Glomerular endothelial cell (primary cell): ENCODE measurements around the gene CYP11A1. TPM values are rescaled to one million over a fixed set of nuclear protein-coding genes. Genes with fewer than 3 reads are reported as not detected.

Experiments
- DNase-seq: peaks from one replicate; pipeline ENCODE4 v3.0.0-alpha.2; 2011; ENCODE audit warnings: low read depth, low spot score; ENCODE audit errors: extremely low read depth
- total RNA-seq: library from RNA; depleted of rRNA; stranded (reverse); fragments of >200 nt; gene quantifications from 2 replicates; pipeline ENCODE4 v1.2.3, GENCODE V29; 2015

Gene CYP11A1
- total RNA-seq, 1 donor from 2014 or later = not detected

- no peak for DNase-seq
These were observed 39.0 kb downstream of the CYP11A1 start for GRCh38 chr15:74328331-74329056.

GRCh38 chr15:74327756-74328155 is 39.7 kb downstream of the CYP11A1 start:
- DNase-seq = no peak

- DNase-seq = no peak
These were observed 40.7 kb downstream of the CYP11A1 start for GRCh38 chr15:74326746-74327145.

GRCh38 chr15:74324714-74325113 is 42.7 kb downstream of the CYP11A1 start:
- DNase-seq = no peak

GRCh38 chr15:74322558-74323180 is 44.8 kb downstream of the CYP11A1 start:
- no peak for DNase-seq

GRCh38 chr15:74320352-74321247 is 46.8 kb downstream of the CYP11A1 start:
- DNase-seq = no peak

- no peak for DNase-seq
These were observed 47.7 kb downstream of the CYP11A1 start for GRCh38 chr15:74319596-74320351.

GRCh38 chr15:74319138-74319460 is 48.3 kb downstream of the CYP11A1 start:
- no peak for DNase-seq

- no peak for DNase-seq
These were observed 48.9 kb downstream of the CYP11A1 start for GRCh38 chr15:74318376-74319137.

- DNase-seq = no peak
These were observed 49.5 kb downstream of the CYP11A1 start for GRCh38 chr15:74317820-74318375.

- no peak for DNase-seq
These were observed 51.3 kb downstream of the CYP11A1 start for GRCh38 chr15:74316141-74316540.

- DNase-seq = no peak
These were observed 51.8 kb downstream of the CYP11A1 start for GRCh38 chr15:74315626-74316025.

- DNase-seq = no peak
These were observed 52.5 kb downstream of the CYP11A1 start for GRCh38 chr15:74314795-74315438.

GRCh38 chr15:74313889-74314288 is 53.6 kb downstream of the CYP11A1 start:
- DNase-seq = no peak

GRCh38 chr15:74312445-74313007 is 54.9 kb downstream of the CYP11A1 start:
- no peak for DNase-seq

GRCh38 chr15:74311734-74312444 is 55.6 kb downstream of the CYP11A1 start:
- DNase-seq = no peak

- DNase-seq = no peak
These were observed 59.3 kb downstream of the CYP11A1 start for GRCh38 chr15:74307827-74308811.
